Type B pancreatic cell (in vitro differentiated cells): ENCODE measurements around the gene CNIH3. TPM values are rescaled to one million over a fixed set of nuclear protein-coding genes. Genes with fewer than 3 reads are reported as not detected.
"Not testable (repeated sequence)": the region's sequence is repeated elsewhere in the genome, so short reads cannot be mapped to it uniquely, and the experiment has no call there.

Experiments used
- DNase-seq: peaks from one replicate; pipeline ENCODE4 v3.0.0; 2021; ENCODE audit warnings: mixed read lengths; ENCODE audit not compliant: unreplicated experiment; ENCODE audit errors: extremely low spot score
- H3K27ac Mint-ChIP-seq: 2 replicates; pipeline ENCODE4 v1.8.0; 2021; ENCODE audit warnings: mild to moderate bottlenecking, mixed read lengths
- H3K27me3 Mint-ChIP-seq: 2 replicates; pipeline ENCODE4 v1.8.0; 2021; ENCODE audit warnings: mixed read lengths
- H3K36me3 Mint-ChIP-seq: 2 replicates; pipeline ENCODE4 v1.8.0; 2021; ENCODE audit warnings: mixed read lengths
- H3K4me1 Mint-ChIP-seq: one replicate; pipeline ENCODE4 v1.8.0; 2021; ENCODE audit warnings: mixed read lengths; ENCODE audit not compliant: unreplicated experiment
- H3K4me3 Mint-ChIP-seq: 2 replicates; pipeline ENCODE4 v1.8.0; 2021; ENCODE audit warnings: mild to moderate bottlenecking, mixed read lengths
- H3K9me3 Mint-ChIP-seq: 2 replicates; pipeline ENCODE4 v1.8.0; 2021; ENCODE audit warnings: mixed read lengths
- CTCF ChIP-seq: fragments of 200-600 bp; sonication (generic); conservative IDR thresholded peaks from 2 replicates; pipeline ENCODE4 v1.5.0; 2021; ENCODE audit warnings: antibody characterized with exemption, mild to moderate bottlenecking
- total RNA-seq: library from RNA; stranded (reverse); gene quantifications from 2 replicates; pipeline ENCODE4 v1.2.1, GENCODE V29; 2021; ENCODE audit warnings: low replicate concordance

The CNIH3 gene
- total RNA-seq, 1 donor from 2014 or later = 4.5 TPM

GRCh38 chr1:224679606-224680005 lies 63.5 kb downstream of the CNIH3 start:
- no peaks in the 10 kb centered on the region for H3K36me3 Mint-ChIP-seq
- no peak for DNase-seq
- no peak for TF ChIP-seq CTCF
- H3K27me3 Mint-ChIP-seq = peaks cover 28% of the 10 kb centered on the region
- peaks cover 20% of the 10 kb centered on the region for H3K4me1 Mint-ChIP-seq
- no peaks in the 10 kb centered on the region for H3K9me3 Mint-ChIP-seq
- no peak overlapping the region for H3K4me3 Mint-ChIP-seq
- no peak overlapping the region for H3K27ac Mint-ChIP-seq

- Mint-ChIP-seq H3K4me1 (peaks cover 20% of the 10 kb centered on the region), H3K36me3 (no peaks in the 10 kb centered on the region), H3K27ac (no peak overlapping the region), H3K4me3 (no peak overlapping the region), H3K27me3 (peaks cover 25% of the 10 kb centered on the region), H3K9me3 (no peaks in the 10 kb centered on the region)
- no peak for TF ChIP-seq CTCF
- no peak for DNase-seq
Observed at GRCh38 chr1:224681816-224682215, 65.7 kb downstream of the CNIH3 start.

GRCh38 chr1:224683936-224684335 lies 67.8 kb downstream of the CNIH3 start:
- Mint-ChIP-seq H3K9me3 (no peaks in the 10 kb centered on the region), H3K27me3 (peaks cover 25% of the 10 kb centered on the region), H3K36me3 (no peaks in the 10 kb centered on the region), H3K4me1 (peaks cover 20% of the 10 kb centered on the region), H3K27ac (peak overlapping the region; percentile 9), H3K4me3 (no peak overlapping the region)
- DNase-seq = no peak
- no peak for TF ChIP-seq CTCF

GRCh38 chr1:224684979-224685425 lies 68.9 kb downstream of the CNIH3 start:
- no peaks in the 10 kb centered on the region for H3K9me3 Mint-ChIP-seq
- H3K36me3 Mint-ChIP-seq = no peaks in the 10 kb centered on the region
- peak overlapping the region; percentile 7 for H3K27ac Mint-ChIP-seq

GRCh38 chr1:224686140-224686539 lies 70.0 kb downstream of the CNIH3 start:
- not testable (repeated sequence) for H3K27ac Mint-ChIP-seq, H3K9me3 Mint-ChIP-seq, H3K4me3 Mint-ChIP-seq, DNase-seq, H3K36me3 Mint-ChIP-seq
- Mint-ChIP-seq H3K4me1 (peaks cover 20% of the 10 kb centered on the region), H3K27me3 (peaks cover 16% of the 10 kb centered on the region)

More at GRCh38 chr1:224684979-224685425, 68.9 kb downstream of the CNIH3 start:
- peaks cover 20% of the 10 kb centered on the region for H3K4me1 Mint-ChIP-seq
- H3K4me3 Mint-ChIP-seq = peak overlapping the region; percentile 32
- H3K27me3 Mint-ChIP-seq = peaks cover 25% of the 10 kb centered on the region
- no peak for DNase-seq
- TF ChIP-seq CTCF = peak; percentile 31

- no peak for TF ChIP-seq CTCF
- no peak for DNase-seq
- Mint-ChIP-seq H3K4me3 (no peak overlapping the region), H3K27ac (no peak overlapping the region), H3K27me3 (peaks cover 13% of the 10 kb centered on the region), H3K9me3 (no peaks in the 10 kb centered on the region), H3K36me3 (no peaks in the 10 kb centered on the region), H3K4me1 (peaks cover 15% of the 10 kb centered on the region)
Observed at GRCh38 chr1:224687465-224687864, 71.3 kb downstream of the CNIH3 start.
